Stimulated activated CD8-positive, alpha-beta memory T cell treated with anti-CD3 and anti-CD28 coated beads, Interleukin-15, amount 100 ng/mL, for 48 hours (primary cell): ENCODE measurements around the gene KISS1.

ENCODE experiments used
- DNase-seq, 2 donors: peaks; one replicate each; pipeline ENCODE4 v3.0.0-alpha.2; 2020; ENCODE audit warnings: low read depth in 2 of 2

The KISS1 gene

GRCh38 chr1:204218552-204218951, 22.3 kb upstream of the KISS1 start:
- no peak for DNase-seq

DNA sequence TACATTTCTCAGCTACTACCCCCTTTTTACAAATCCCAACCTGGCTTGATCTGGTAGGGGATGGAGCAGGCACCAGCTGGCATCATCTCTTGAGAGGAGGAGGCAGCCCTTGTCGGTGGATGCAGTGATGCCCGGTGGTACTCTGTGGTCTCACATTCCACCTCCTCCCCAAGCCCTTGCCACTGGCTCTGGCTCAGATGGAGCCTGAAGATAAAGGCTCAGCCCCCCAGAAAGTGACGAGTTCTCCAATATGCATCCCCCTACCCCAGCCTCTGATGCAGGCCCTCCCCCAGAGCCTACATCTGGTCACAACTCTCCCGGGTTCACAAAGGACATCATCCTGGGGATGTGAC, 21.3 kb upstream of the KISS1 start:
- no peak for DNase-seq

- no peak for DNase-seq
These were observed 20.8 kb upstream of the KISS1 start for GRCh38 chr1:204216880-204217647.

GRCh38 chr1:204216236-204216635, 19.9 kb upstream of the KISS1 start:
- no peak for DNase-seq

DNA sequence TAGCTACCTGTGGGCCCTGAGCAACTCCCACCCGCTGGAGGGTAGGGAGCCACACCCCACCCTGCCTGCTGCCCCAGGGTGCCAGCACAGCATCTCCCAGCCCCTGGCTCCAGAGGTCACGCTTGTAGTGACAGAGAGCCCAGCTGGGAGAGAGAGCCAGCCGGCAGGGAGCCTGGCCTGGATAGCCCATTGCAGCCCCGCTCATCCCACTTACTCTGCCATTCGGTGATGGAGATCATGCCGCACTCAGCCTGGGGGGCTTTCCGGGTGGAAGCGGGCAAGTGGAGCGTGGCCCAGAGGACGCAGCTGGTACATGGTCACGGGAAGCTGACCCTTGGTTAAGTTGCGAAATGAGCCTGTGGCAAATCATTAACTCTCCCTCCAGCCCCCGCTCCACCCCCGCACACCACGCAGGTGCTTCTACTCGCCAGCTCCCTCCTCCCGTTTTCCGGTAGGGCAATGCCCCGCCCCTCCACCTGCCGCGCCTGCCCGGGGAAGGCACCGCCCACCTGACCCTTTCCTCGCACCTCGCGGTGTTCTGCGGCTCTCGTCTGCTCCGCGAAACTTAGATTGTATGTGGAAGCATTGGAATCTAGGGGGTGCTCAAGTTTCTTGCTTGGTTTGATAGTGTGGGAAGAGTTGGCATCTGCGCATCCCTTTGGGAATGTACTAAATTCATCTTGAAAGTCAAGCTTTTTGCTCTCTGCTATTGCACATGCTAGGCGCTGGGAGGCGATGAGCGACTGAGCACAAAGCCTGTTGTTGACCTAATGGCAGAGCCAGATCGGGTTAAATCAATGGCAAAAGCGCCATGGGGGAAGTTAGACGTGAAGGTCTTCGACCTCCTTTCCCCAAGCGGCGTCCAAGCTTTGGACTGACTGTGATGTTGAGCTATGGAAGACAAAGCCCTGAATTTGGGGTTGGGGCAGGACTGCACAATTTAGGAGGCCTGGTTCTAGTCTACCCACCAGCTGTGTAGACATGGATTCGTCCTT, 17.7 kb upstream of the KISS1 start, which contains the start of gene GOLT1A:
TSS of gene GOLT1A (minus strand) at position 321 of the 995 bp plus-strand sequence. CDS start at position 239, 82 bp downstream.
- DNase-seq: peak; percentile 14 to 15

GRCh38 chr1:204212715-204213114, 16.4 kb upstream of the KISS1 start:
- no peak for DNase-seq

DNA sequence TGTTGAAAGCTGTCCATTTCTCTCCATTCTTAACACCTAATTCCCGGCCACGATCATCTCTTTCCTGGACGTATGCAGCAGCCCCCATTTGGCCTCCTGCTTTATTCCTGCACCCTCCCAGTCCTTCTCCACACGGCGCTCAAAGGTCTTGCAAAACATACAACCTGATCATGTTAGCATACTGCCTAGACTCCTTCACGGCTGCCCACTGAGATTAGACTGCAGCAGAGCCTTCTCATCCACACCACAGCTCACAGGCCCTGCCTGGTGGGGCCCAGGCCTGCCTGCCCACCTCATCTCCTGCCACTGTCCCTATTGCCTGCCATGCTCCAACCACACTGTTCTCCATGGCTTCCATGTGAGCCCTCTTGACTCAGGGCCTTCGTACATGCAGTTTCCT, 14.8 kb upstream of the KISS1 start:
- DNase-seq: no peak

GRCh38 chr1:204207136-204207616, 10.9 kb upstream of the KISS1 start:
- DNase-seq: peak; percentile 56 to 58

- no peak for DNase-seq
These were observed 9.8 kb upstream of the KISS1 start for GRCh38 chr1:204206121-204206520.

DNA sequence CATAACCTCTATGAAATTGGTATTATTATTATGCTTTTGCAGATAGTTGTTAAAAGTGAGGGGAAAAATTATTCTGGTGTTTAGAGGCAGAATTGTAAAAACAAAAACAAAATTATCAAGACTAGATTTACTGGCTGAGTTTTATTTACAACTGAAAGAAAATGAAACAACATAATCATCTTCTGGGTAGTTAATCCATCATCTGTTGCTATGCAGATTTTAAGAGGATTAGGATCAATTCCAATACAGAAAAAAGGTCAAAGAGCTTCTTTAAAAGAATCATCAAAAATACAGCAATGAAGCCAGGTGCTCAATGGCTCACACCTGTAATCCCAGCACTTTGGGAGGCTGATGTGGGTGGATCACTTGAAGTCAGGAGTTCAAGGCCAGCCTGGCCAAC, 9.2 kb upstream of the KISS1 start:
- DNase-seq: no peak

DNA sequence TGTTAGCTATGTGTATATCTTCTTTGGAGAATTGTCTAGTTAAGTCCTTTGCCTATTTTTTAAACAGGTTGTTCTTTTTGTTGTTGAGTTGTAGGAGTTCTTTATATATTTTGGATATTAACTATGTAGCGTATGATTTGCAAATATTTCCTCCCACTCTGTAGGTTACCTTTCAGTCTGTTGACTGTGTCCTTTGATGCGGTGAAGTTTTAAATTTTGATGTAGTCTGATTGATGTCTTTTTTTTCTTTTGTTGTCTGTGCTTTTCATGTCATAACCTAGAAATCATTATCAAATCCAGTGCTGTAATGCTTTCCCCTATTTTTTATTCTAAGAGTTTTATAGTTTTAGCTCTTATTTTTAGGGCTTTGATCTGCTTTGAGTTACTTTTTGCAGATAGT, 8.7 kb upstream of the KISS1 start:
- DNase-seq: no peak

DNA sequence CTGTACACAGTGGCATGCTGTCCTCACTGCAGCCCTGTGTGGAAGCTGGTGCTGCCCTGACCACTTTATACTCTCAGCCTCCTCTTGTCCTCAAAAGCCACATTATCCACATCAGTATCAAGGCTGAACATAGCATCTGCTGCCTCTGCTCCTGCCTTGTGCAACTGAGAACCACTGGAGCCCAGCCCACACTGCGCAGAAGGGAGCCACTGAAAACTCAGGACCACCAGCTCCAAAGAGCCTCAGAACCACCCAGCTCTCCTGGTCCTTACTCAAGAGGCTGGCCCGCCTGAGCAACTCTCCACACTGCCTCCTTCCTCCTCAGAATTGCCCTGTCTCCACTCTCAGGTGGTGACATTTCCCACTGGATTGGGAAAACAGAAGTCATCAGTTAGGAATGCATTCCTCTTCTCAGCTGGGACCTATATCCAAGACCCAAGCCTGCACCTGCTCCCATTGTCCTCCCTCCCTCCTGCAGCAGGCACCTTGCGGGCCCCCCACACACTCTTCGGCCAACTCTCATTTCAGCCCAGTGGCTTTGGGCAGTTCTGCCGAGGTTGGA, 7.0 kb upstream of the KISS1 start:
- DNase-seq: no peak

DNA sequence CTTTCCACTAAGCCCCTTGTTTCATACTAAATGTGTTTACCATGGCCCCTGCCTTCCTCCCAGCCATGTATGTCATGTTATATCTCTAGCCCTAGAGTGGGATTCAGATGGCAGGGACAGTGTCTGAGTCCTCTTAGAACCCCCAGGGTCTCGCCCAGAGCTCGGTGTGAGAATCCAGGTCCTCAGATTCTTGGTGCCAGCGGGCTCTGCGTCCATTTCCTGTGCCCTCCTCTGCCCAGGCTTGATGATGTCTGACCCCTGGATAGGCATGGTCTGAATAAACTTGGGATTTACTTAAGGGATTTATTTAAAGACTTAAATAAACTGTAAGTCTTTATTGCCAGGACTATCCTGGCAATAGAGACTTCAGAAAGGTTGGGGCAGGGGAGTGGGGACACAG, 6.2 kb upstream of the KISS1 start:
- DNase-seq: no peak

- DNase-seq: no peak
These were observed 5.2 kb upstream of the KISS1 start for GRCh38 chr1:204201348-204202040.

DNA sequence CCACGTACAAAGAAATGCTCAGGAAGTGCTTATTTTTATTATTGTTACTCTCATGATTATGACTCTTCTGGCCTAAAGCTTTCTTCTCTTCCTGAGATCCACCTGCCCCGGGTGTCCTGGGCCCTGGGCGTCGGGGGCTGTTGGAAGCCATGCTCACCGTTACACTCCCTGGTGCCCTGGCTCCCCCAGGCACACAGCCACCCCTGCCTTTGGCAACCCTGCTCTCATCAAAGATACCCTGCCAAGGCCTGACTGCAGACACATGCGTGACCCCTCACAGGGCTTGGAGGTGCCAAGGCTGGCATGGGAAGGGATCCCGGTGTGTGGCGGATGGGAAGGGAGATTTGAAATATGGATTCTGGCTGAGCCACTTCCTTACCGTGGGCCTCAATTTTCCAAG, 3.3 kb upstream of the KISS1 start:
- DNase-seq: no peak

GRCh38 chr1:204198348-204199340, 2.4 kb upstream of the KISS1 start:
- DNase-seq: no peak

DNA sequence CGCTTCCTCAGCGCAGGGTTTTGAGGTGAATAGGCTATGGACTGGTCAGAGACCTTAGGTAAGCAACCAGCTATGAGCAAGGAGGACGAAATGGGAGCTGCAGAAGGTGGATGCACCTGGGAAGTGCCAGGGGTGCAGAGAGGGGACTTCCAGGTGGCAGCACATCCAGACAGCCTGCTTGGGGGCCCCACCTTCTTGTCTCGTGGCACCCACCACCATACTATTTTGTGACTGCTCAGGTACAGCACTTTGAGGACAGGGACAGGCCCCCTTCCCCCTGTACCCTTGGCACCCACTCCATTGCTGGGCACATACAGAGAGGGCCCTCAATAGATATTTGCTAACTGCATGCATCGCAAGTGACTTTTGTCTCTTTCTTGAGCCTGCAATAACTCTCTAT, 777 bp upstream of the KISS1 start:
- DNase-seq: no peak

DNA sequence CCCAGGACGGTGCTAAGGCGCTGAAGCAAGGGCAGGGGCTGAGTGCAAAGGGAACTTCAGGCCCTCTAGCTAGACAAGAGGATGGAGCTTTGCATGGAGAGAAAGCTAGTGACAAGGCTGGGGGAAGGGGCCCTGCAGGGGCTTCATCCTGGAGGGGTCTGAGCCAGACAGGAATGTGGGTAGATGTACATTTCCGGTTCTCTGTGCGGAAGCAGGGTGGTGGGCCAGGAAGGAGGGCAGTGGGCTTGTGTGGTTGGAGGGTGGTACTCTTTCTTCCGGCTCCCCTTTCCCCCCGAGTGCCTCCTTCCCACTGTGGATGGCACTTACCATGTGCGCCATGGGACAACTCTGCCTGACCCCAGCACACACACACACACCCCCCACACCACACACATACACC, 1.5 kb downstream of the KISS1 start:
- no peak for DNase-seq

GRCh38 chr1:204194080-204194479, 2.2 kb downstream of the KISS1 start:
- no peak for DNase-seq

DNA sequence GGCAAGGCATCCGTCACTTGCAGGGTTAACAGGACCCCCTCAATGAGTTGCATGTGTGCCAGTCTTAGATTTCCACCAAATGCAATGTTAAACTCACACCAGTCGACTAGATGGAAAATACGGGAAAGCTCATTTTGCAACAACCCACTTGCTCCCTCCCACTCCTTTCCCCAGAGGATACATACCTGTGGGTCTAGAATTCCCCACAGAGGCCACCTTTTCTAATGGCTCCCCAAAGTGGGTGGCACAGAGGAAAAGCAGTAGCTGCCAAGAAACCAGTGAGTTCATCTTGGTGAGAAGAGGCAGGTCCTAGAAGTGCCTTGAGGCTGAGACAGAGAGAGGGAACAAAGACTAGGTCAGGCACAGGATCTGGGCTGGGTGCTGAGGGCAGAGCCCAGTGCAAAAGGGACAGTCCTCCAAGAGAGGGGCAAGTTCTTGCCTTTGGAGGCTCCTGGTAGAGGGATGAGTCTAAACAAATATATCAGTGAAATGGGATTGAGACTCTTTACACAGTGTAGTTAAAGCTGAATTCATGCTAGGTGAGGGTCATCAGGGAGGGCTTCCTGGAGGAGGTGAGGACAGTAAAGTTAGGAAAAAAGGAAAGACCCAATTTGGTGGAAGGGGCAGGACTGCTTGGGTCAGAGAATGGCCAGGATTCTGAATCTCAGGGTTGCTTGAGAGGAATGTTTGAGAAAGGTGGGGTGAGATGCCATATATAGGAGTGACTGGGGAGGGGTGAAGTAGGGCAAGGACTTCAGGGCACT, 3.5 kb downstream of the KISS1 start:
- DNase-seq: no peak
